Nephron (organoid): ENCODE results near the gene PRELID2.

Source experiments
- H3K27ac Mint-ChIP-seq, 3 experiments: 2 replicates each; pipeline ENCODE4 v1.8.0; 2020; ENCODE audit warnings: mixed read lengths in 3 of 3, mild to moderate bottlenecking in 2 of 3, moderate library complexity in 1 of 3
- H3K27me3 Mint-ChIP-seq: 2 replicates; pipeline ENCODE4 v1.8.0; 2021; ENCODE audit warnings: low read depth, mild to moderate bottlenecking, moderate library complexity, mixed read lengths
- H3K36me3 Mint-ChIP-seq: 2 replicates; pipeline ENCODE4 v1.8.0; 2020; ENCODE audit warnings: low read depth, mixed read lengths
- H3K4me1 Mint-ChIP-seq: 2 replicates; pipeline ENCODE4 v1.8.0; 2020; ENCODE audit warnings: mixed read lengths
- H3K4me3 Mint-ChIP-seq, 3 experiments: 2 replicates each; pipeline ENCODE4 v1.8.0; 2020; ENCODE audit warnings: mild to moderate bottlenecking in 3 of 3, mixed read lengths in 3 of 3, moderate library complexity in 2 of 3
- H3K9me3 Mint-ChIP-seq: 2 replicates; pipeline ENCODE4 v1.8.0; 2020; ENCODE audit warnings: mixed read lengths
- TF ChIP-seq, protein P1 (sequence below), 3 experiments: fragments of 200-600 bp; sonication (generic); IDR thresholded peaks; one replicate each; pipeline ENCODE4 v1.5.0; 2021; ENCODE audit warnings: antibody characterized with exemption in 3 of 3; ENCODE audit not compliant: unreplicated experiment in 3 of 3

Gene PRELID2

DNA sequence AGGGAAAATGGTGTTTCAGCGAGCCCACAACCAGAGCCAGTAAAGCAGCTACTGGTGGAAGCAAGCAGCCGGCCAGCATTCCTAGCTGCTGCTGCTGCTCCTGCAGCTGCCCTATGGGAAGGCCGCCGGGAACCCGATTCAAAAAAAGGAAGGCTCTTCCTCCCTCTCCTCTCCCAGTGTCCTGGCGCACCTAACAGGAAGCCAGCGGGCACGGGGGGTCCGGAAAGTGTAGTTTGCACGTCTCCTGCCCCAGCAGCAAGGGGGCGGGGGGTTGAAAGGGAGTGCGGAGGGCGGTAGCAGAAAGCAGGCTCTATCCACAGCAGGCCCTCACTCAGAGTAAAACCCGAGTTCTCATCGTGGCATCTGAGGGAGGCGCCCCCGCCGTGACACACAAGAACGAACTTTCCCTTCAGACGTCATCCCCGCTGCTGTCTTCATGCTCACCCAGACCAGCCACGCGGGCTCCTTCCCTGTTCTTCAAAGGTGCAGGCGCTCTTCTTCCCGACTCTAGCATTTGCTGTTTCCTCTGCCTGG is 21.2 kb upstream of the PRELID2 start:
- no peaks in the 10 kb centered on the region for H3K36me3 Mint-ChIP-seq
- peak overlapping the region; percentile 91 to 98 (median 94) for H3K27ac Mint-ChIP-seq
- H3K4me1 Mint-ChIP-seq, result peaks cover 33% of the 10 kb centered on the region
- H3K27me3 Mint-ChIP-seq, result no peaks in the 10 kb centered on the region
- TF ChIP-seq, protein P1, sequence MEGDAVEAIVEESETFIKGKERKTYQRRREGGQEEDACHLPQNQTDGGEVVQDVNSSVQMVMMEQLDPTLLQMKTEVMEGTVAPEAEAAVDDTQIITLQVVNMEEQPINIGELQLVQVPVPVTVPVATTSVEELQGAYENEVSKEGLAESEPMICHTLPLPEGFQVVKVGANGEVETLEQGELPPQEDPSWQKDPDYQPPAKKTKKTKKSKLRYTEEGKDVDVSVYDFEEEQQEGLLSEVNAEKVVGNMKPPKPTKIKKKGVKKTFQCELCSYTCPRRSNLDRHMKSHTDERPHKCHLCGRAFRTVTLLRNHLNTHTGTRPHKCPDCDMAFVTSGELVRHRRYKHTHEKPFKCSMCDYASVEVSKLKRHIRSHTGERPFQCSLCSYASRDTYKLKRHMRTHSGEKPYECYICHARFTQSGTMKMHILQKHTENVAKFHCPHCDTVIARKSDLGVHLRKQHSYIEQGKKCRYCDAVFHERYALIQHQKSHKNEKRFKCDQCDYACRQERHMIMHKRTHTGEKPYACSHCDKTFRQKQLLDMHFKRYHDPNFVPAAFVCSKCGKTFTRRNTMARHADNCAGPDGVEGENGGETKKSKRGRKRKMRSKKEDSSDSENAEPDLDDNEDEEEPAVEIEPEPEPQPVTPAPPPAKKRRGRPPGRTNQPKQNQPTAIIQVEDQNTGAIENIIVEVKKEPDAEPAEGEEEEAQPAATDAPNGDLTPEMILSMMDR (IDR thresholded peaks at IDR 0.05; ENCODE audit: unreplicated experiment in 3 of 3), result peak in 1 of 3 experiments; percentile 12
- H3K4me3 Mint-ChIP-seq, result peak overlapping the region; percentile 77 to 81 (median 81)
- no peaks in the 10 kb centered on the region for H3K9me3 Mint-ChIP-seq

- Mint-ChIP-seq H3K4me3 (peak overlapping the region; percentile 77 to 81 (median 81)), H3K4me1 (peaks cover 33% of the 10 kb centered on the region), H3K27me3 (no peaks in the 10 kb centered on the region), H3K36me3 (no peaks in the 10 kb centered on the region), H3K9me3 (no peaks in the 10 kb centered on the region), H3K27ac (peak overlapping the region; percentile 91 to 98 (median 94))
- TF ChIP-seq, protein P1 (IDR thresholded peaks at IDR 0.05; ENCODE audit: unreplicated experiment in 3 of 3), result no peak
Observed at GRCh38 chr5:145855763-145856267, 20.7 kb upstream of the PRELID2 start.

GRCh38 chr5:145854651-145855258 is 19.6 kb upstream of the PRELID2 start:
- H3K4me3 Mint-ChIP-seq, result peak overlapping the region in 1 of 3 experiments; percentile 9
- TF ChIP-seq, protein P1 (IDR thresholded peaks at IDR 0.05; ENCODE audit: unreplicated experiment in 3 of 3), result no peak
- peak overlapping the region; percentile 35 to 76 (median 50) for H3K27ac Mint-ChIP-seq
- H3K27me3 Mint-ChIP-seq, result no peaks in the 10 kb centered on the region
- H3K9me3 Mint-ChIP-seq, result no peaks in the 10 kb centered on the region
- H3K4me1 Mint-ChIP-seq, result peaks cover 27% of the 10 kb centered on the region
- H3K36me3 Mint-ChIP-seq, result no peaks in the 10 kb centered on the region

- no peak overlapping the region for H3K27ac Mint-ChIP-seq
- TF ChIP-seq, protein P1 (IDR thresholded peaks at IDR 0.05; ENCODE audit: unreplicated experiment in 3 of 3), result no peak
Observed at GRCh38 chr5:145853781-145854376, 18.7 kb upstream of the PRELID2 start.

GRCh38 chr5:145852990-145853389 is 17.8 kb upstream of the PRELID2 start:
- H3K4me1 Mint-ChIP-seq, result peaks cover 15% of the 10 kb centered on the region
- H3K27me3 Mint-ChIP-seq, result no peaks in the 10 kb centered on the region
- H3K9me3 Mint-ChIP-seq, result no peaks in the 10 kb centered on the region
- TF ChIP-seq, protein P1 (IDR thresholded peaks at IDR 0.05; ENCODE audit: unreplicated experiment in 3 of 3), result no peak
- H3K27ac Mint-ChIP-seq, result no peak overlapping the region
- H3K36me3 Mint-ChIP-seq, result no peaks in the 10 kb centered on the region
- H3K4me3 Mint-ChIP-seq, result no peak overlapping the region

More at GRCh38 chr5:145853781-145854376, 18.7 kb upstream of the PRELID2 start:
- Mint-ChIP-seq H3K27me3 (no peaks in the 10 kb centered on the region), H3K4me1 (peaks cover 18% of the 10 kb centered on the region), H3K36me3 (no peaks in the 10 kb centered on the region), H3K9me3 (no peaks in the 10 kb centered on the region), H3K4me3 (no peak overlapping the region)
